ENCODE results near the gene MYH6.

The MYH6 gene

DNA sequence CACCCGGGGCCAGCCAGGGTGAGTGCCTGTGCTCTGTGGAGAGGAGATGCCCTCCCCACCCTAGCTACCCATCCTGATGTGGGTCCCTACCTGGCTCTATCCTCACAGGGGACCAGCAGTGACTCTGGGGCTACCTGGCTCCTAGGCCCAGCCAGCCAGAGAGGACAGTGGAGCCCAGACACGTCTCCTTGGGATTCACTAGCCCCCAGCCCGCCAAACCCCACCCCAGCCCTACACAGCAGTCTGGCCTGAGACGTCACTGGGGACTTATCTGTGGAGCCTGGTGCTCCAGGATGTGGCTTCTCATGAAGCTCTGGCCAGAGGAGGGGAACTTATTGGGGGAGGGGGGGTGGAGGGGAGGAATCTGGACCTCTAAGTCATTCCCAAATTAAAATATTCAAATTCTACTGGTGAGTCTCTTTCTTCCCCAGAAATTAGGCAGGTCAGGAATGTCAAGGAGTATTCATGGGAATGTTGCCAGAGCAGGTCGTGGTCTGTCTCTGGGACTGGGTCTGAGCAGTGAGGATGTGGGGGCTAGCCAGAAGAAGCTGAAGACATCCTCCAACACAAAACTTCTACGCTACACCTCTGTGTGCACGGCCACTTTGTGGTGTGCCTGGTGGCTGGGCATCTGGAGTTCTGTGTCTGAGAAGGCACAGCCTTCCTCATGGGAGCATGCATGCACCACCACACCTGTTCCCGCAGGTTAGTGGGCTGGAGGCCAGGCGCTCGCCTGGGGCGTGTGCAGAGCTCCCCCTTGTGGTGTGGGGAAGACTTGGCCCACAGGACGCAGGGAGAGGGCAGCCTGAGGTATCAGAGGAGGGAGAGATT, 28.5 kb downstream of the MYH6 start:
- H4K20me1 ChIP-seq = peaks cover 0 to 6% (median 0%) of the 10 kb centered on the region in 11 experiments; a peak in 3 of 22 replicates
- peaks cover 0 to 12% (median 0%) of the 10 kb centered on the region in 11 experiments; a peak in 5 of 22 replicates for H3K27me3 ChIP-seq
- H3K4me1 ChIP-seq = peaks cover 15 to 67% (median 47%) of the 10 kb centered on the region in 10 experiments; a peak in 19 of 20 replicates
- no peak overlapping the region for H3K9ac ChIP-seq
- no peak for TF ChIP-seq Cebpa-rat (IDR thresholded peaks at IDR 0.05)
- no peak overlapping the region for H3K4me3 ChIP-seq
- no peaks in the 10 kb centered on the region for H3K36me3 ChIP-seq
- peak overlapping the region in 4 of 11 experiments; percentile 11 to 96 (median 48); a peak in 5 of 22 replicates for H3K4me2 ChIP-seq
- H3K27ac ChIP-seq = no peak overlapping the region
- no peaks in the 10 kb centered on the region for H3K9me3 ChIP-seq (replicated peaks in 1 of 11)

DNA sequence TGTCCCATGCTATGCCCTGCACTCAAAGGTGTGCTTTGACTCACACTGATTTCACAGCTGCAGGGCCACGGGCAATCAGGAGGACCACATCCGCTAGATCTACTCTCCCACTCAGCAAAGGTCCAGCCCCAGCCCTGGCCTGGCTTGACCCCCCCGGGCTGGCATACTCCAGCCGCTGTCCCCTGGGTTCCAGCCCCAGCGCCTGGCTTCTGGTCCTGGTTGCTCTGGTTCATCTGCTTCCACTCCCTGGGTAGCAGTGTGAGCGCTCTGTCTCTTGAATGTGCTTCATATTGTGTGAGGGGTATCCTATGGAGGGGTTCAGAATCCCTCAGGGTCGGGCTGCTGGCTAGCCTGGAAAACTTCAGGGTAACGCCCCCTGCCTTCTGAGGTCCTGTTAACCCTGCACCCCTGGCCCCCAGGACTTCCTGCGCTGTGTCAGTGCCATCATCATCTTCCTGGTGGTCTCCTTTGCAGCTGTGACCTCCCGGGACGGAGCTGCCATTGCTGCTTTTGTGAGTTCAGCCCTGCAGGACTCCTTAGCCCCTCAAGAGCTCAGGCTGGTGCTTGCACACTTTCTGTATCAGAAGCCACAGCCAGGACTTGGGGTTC, 29.4 kb downstream of the MYH6 start:
- no peak for TF ChIP-seq Cebpa-rat (IDR thresholded peaks at IDR 0.05)
- H3K4me2 ChIP-seq = peak overlapping the region in 6 of 11 experiments; percentile 12 to 96 (median 85); a peak in 6 of 22 replicates
- no peaks in the 10 kb centered on the region for H3K9me3 ChIP-seq (replicated peaks in 1 of 11)

DNA sequence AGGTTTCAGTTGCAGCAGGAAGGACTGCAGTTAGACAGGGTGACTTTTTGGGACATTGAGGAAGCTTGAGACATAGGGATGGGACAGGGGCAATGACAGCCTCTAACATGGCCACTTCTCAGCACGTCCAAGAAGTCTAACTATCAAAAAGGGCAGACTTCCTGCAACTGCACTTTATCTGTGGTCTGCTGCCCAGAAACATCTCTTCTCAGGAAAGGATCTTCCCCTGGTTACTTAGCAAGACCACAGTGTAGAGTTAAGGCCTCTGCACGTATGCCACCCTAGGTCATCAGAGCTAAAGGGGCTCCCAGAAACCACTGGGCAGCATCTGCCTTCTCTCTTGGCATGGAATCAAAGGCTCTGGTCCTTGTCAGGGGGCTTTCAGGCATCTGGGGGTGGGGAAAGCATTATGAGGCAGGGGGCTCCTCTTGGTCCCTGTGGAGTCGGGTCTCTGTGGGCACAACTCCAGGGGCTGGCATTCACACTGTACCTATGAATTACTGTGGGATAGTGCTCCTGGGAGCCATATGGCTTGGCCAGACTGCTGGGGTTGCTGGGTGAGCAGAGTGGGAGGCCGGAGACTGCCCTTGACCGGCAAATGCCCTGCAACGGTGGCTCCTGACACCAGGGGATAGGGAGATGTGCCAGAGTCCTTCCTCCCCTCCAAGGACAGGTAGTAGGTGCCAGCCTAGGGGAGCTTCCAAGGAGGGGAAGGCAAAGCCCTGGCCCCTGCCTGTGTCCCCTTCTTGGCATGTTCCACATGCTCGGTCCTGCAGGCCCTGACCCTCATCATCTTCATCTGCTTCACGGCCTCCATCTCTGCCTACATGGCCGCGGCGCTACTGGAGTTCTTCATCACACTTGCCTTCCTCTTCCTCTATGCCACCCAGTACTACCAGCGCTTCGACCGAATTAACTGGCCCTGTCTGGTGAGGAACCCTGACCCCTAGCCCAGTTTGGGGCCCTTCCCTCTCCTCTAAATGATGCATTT, 30.2 kb downstream of the MYH6 start:
- H3K4me2 ChIP-seq = peak overlapping the region; percentile 46 to 96 (median 77); a peak in 21 of 22 replicates
- H3K4me3 ChIP-seq = no peak overlapping the region
- H3K9me3 ChIP-seq (replicated peaks in 1 of 11) = no peaks in the 10 kb centered on the region
- H3K36me3 ChIP-seq = no peaks in the 10 kb centered on the region
- H3K27me3 ChIP-seq = peaks cover 0 to 7% (median 0%) of the 10 kb centered on the region in 11 experiments; a peak in 5 of 22 replicates
- H3K27ac ChIP-seq = peak overlapping the region in 5 of 11 experiments; percentile 14 to 54 (median 31); a peak in 4 of 22 replicates
- peak overlapping the region in 4 of 11 experiments; percentile 8 to 49 (median 36); a peak in 5 of 22 replicates for H3K9ac ChIP-seq
- H4K20me1 ChIP-seq = peaks cover 0 to 6% (median 0%) of the 10 kb centered on the region in 11 experiments; a peak in 3 of 22 replicates
- H3K4me1 ChIP-seq = peaks cover 15 to 67% (median 47%) of the 10 kb centered on the region in 10 experiments; a peak in 19 of 20 replicates
- TF ChIP-seq Cebpa-rat (IDR thresholded peaks at IDR 0.05) = no peak

More for the DNA sequence above, 29.4 kb downstream of the MYH6 start:
- H3K36me3 ChIP-seq = no peaks in the 10 kb centered on the region
- no peak overlapping the region for H3K27ac ChIP-seq
- H4K20me1 ChIP-seq = peaks cover 0 to 6% (median 0%) of the 10 kb centered on the region in 11 experiments; a peak in 3 of 22 replicates
- H3K9ac ChIP-seq = no peak overlapping the region
- peaks cover 15 to 67% (median 47%) of the 10 kb centered on the region in 10 experiments; a peak in 19 of 20 replicates for H3K4me1 ChIP-seq
- no peak overlapping the region for H3K4me3 ChIP-seq
- H3K27me3 ChIP-seq = peaks cover 0 to 9% (median 0%) of the 10 kb centered on the region in 11 experiments; a peak in 5 of 22 replicates

DNA sequence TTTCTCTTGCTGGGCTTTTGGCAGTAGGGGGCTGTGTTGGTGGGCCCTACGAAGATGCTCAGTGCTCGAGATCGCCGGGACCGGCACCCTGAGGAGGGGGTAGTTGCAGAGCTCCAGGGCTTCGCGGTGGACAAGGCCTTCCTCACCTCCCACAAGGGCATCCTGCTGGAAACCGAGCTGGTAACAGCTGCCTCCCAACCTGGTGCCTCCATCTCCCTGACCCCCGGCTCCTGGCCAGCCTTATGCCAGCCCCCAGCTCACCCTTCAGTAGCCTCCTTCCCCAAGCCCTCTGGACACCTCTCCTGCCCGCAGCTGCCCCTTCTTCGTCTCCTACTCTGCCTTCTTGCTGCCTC, 30.9 kb downstream of the MYH6 start:
- Histone ChIP-seq H3K9ac (peak overlapping the region in 8 of 11 experiments; percentile 7 to 49 (median 32); a peak in 12 of 22 replicates), H3K4me2 (peak overlapping the region; percentile 46 to 96 (median 77)), H3K27ac (peak overlapping the region in 6 of 11 experiments; percentile 14 to 54 (median 36); a peak in 7 of 22 replicates), H3K9me3 (replicated peaks in 1 of 11) (no peaks in the 10 kb centered on the region), H3K27me3 (peaks cover 0 to 7% (median 0%) of the 10 kb centered on the region in 11 experiments; a peak in 2 of 22 replicates), H3K4me3 (peak overlapping the region in 2 of 10 experiments; percentile 9 to 12; a peak in 1 of 20 replicates), H3K4me1 (peaks cover 15 to 60% (median 40%) of the 10 kb centered on the region in 10 experiments; a peak in 19 of 20 replicates), H3K36me3 (no peaks in the 10 kb centered on the region), H4K20me1 (peaks cover 0 to 6% (median 0%) of the 10 kb centered on the region in 11 experiments; a peak in 3 of 22 replicates)
- TF ChIP-seq Cebpa-rat (IDR thresholded peaks at IDR 0.05) = no peak

DNA sequence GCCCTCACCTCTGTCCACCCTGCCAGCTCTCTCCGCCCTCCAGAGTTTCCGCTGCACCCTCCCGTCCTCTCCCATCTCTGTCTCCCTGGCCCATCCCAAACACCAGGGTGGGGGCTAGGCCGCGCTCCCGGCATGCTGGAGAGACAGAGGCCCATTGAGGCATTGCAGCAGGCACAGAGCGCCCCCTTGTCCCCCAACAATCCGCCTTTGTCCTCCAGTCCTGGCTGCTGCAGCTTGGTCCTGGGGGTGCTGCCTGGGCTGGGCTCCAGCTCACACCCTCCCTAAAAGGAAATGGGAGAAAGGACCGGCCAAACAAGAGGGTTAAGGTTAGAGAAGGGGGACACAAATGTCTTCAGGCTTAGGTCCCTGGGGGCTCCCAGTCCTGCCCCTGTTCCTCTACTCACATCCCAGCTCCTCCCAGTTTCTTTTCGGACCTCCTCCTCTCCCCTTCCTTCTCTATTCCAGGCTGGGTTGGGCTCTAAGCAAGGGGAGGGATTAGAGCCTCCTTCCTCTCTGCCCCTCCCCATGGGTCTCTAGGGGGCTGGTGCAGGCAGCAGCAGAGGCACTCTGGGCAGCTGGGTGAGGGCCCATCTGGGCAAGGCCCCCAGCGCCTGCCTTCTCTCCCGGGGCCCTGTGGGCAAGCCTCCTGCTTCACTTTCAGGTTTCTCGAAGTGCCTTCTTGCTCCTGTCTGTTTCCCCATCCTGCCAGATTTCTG, 31.4 kb downstream of the MYH6 start, which contains the start of gene CMTM5:
CMTM5 (plus strand) TSS at position 565 of the 716 bp plus-strand sequence. CDS start 206 bp downstream, outside the sequence.
- H3K27me3 ChIP-seq = peaks cover 0 to 7% (median 0%) of the 10 kb centered on the region in 11 experiments; a peak in 2 of 22 replicates
- H3K4me2 ChIP-seq = peak within 1 kb of the TSS; percentile 46 to 96 (median 77)
- TF ChIP-seq Cebpa-rat (IDR thresholded peaks at IDR 0.05) = no peak
- H3K4me1 ChIP-seq = peaks cover 15 to 54% (median 34%) of the 10 kb centered on the region in 10 experiments; a peak in 19 of 20 replicates
- no peaks in the 10 kb centered on the region for H3K9me3 ChIP-seq (replicated peaks in 1 of 11)
- peak within 1 kb of the TSS in 9 of 11 experiments; percentile 7 to 50 (median 32); a peak in 14 of 22 replicates for H3K9ac ChIP-seq
- H3K36me3 ChIP-seq = no peaks in the 10 kb centered on the region
- H4K20me1 ChIP-seq = peaks cover 0 to 6% (median 0%) of the 10 kb centered on the region in 11 experiments; a peak in 3 of 22 replicates
- peak within 1 kb of the TSS in 2 of 10 experiments; percentile 9 to 12; a peak in 2 of 20 replicates for H3K4me3 ChIP-seq
- peak within 1 kb of the TSS in 7 of 11 experiments; percentile 14 to 54 (median 32); a peak in 10 of 22 replicates for H3K27ac ChIP-seq

DNA sequence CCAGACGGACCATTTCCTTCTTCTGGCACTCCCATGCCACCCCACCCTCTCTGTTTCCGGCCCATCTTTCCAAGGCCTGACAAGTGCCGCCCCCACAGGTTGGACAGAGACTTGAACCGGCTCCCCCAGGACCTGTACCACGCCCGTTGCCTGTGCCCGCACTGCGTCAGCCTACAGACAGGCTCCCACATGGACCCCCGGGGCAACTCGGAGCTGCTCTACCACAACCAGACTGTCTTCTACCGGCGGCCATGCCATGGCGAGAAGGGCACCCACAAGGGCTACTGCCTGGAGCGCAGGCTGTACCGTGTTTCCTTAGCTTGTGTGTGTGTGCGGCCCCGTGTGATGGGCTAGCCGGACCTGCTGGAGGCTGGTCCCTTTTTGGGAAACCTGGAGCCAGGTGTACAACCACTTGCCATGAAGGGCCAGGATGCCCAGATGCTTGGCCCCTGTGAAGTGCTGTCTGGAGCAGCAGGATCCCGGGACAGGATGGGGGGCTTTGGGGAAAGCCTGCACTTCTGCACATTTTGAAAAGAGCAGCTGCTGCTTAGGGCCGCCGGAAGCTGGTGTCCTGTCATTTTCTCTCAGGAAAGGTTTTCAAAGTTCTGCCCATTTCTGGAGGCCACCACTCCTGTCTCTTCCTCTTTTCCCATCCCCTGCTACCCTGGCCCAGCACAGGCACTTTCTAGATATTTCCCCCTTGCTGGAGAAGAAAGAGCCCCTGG, 32.4 kb downstream of the MYH6 start:
- H3K27me3 ChIP-seq = no peaks in the 10 kb centered on the region; a peak in 1 of 22 replicates
- peaks cover 15 to 48% (median 29%) of the 10 kb centered on the region in 10 experiments; a peak in 19 of 20 replicates for H3K4me1 ChIP-seq
- TF ChIP-seq Cebpa-rat (IDR thresholded peaks at IDR 0.05) = no peak
- H4K20me1 ChIP-seq = peaks cover 0 to 5% (median 0%) of the 10 kb centered on the region in 11 experiments; a peak in 2 of 22 replicates
- peak overlapping the region in 1 of 11 experiments; percentile 74; a peak in 4 of 22 replicates for H3K4me2 ChIP-seq
- H3K27ac ChIP-seq = no peak overlapping the region
- no peak overlapping the region for H3K9ac ChIP-seq
- H3K4me3 ChIP-seq = no peak overlapping the region
- H3K36me3 ChIP-seq = no peaks in the 10 kb centered on the region
- no peaks in the 10 kb centered on the region for H3K9me3 ChIP-seq (replicated peaks in 1 of 11)

DNA sequence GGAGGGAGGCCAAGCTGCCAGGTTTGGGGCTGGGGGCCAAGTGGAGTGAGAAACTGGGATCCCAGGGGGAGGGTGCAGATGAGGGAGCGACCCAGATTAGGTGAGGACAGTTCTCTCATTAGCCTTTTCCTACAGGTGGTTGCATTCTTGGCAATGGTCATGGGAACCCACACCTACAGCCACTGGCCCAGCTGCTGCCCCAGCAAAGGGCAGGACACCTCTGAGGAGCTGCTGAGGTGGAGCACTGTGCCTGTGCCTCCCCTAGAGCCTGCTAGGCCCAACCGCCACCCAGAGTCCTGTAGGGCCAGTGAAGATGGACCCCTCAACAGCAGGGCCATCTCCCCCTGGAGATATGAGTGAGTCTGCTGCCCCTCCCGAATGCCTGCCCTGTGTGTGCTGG, 35.0 kb downstream of the MYH6 start:
- H3K4me2 ChIP-seq = no peak overlapping the region
- H3K4me1 ChIP-seq = peaks cover 15 to 26% (median 24%) of the 10 kb centered on the region in 10 experiments; a peak in 19 of 20 replicates
- no peaks in the 10 kb centered on the region; a peak in 1 of 22 replicates for H3K27me3 ChIP-seq
- no peak overlapping the region for H3K4me3 ChIP-seq
- TF ChIP-seq Cebpa-rat (IDR thresholded peaks at IDR 0.05) = no peak
- H4K20me1 ChIP-seq = 0 out of 22 replicates have a peak, but pooled peaks cover 0 to 5% (median 0%) of the 10 kb centered on the region in 11 experiments
- no peaks in the 10 kb centered on the region for H3K36me3 ChIP-seq
- H3K27ac ChIP-seq = no peak overlapping the region
- no peak overlapping the region for H3K9ac ChIP-seq
- H3K9me3 ChIP-seq (replicated peaks in 1 of 11) = no peaks in the 10 kb centered on the region
